ENCODE data around the gene RAB8B. TPM values are rescaled to one million over a fixed set of nuclear protein-coding genes. Genes with fewer than 3 reads are reported as not detected.

RAB8B gene
- total RNA-seq, 4 donors from 2014 or later: 47.6 to 179 (median 67.1) TPM

DNA sequence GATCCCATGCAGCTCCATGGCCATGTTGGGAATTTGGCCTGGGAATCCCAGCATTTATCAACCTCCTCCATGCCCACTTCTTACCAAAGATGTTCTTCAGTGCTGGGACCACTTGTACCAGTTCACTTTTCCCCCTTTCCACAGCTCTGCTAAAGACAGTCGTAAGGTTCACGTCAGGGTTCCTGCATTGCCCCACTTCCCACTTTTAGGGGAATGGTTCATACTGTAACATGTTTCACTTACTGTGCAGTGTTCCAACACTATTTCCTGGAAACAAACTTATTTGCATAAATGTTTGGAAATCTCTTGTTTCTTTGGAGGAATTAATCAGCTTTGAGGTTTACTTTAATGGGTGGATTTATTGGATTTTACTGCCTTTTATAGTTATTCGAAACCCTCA is 105.0 kb downstream of the RAB8B start:
- Histone ChIP-seq H3K4me1 (no peaks in the 10 kb centered on the region), H3K9me3 (no peaks in the 10 kb centered on the region), H3K36me3 (no peaks in the 10 kb centered on the region), H3K4me3 (no peak overlapping the region), H3K27me3 (no peaks in the 10 kb centered on the region), H3K27ac (no peak overlapping the region)
- no peak for TF ChIP-seq POLR2A (IDR thresholded peaks at IDR 0.05)
- TF ChIP-seq, protein P1, sequence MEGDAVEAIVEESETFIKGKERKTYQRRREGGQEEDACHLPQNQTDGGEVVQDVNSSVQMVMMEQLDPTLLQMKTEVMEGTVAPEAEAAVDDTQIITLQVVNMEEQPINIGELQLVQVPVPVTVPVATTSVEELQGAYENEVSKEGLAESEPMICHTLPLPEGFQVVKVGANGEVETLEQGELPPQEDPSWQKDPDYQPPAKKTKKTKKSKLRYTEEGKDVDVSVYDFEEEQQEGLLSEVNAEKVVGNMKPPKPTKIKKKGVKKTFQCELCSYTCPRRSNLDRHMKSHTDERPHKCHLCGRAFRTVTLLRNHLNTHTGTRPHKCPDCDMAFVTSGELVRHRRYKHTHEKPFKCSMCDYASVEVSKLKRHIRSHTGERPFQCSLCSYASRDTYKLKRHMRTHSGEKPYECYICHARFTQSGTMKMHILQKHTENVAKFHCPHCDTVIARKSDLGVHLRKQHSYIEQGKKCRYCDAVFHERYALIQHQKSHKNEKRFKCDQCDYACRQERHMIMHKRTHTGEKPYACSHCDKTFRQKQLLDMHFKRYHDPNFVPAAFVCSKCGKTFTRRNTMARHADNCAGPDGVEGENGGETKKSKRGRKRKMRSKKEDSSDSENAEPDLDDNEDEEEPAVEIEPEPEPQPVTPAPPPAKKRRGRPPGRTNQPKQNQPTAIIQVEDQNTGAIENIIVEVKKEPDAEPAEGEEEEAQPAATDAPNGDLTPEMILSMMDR (IDR thresholded peaks at IDR 0.05): no peak
- no peak for DNase-seq
- intact Hi-C loops (cut with DNase I; ENCODE audit: low total_unique reads): no loop called here

DNA sequence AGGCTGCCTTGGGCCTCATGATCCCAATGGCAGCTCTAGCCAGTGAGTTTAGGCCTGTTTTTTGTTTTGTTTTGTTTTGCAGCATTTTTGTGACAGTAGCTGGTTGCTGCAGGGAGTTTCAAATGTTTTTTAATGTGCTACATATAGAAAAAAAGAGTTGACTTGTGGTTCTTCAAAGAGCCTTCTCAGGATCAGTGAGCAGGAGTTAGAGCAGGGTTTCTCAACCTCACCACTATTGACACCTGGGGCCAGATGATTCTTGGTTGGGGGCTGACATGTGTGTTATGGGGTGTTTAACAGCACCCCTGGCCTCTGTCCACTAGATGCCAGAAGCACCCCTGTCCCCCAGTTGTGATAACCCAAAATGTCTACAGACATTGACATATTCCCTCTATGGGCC is 105.9 kb downstream of the RAB8B start:
- Histone ChIP-seq H3K27me3 (no peaks in the 10 kb centered on the region), H3K27ac (no peak overlapping the region), H3K4me1 (no peaks in the 10 kb centered on the region), H3K36me3 (no peaks in the 10 kb centered on the region), H3K9me3 (no peaks in the 10 kb centered on the region), H3K4me3 (no peak overlapping the region)
- intact Hi-C loops (cut with DNase I; ENCODE audit: low total_unique reads): no loop called here
- TF ChIP-seq, protein P1 (IDR thresholded peaks at IDR 0.05): no peak
- TF ChIP-seq POLR2A (IDR thresholded peaks at IDR 0.05): no peak
- DNase-seq: no peak

DNA sequence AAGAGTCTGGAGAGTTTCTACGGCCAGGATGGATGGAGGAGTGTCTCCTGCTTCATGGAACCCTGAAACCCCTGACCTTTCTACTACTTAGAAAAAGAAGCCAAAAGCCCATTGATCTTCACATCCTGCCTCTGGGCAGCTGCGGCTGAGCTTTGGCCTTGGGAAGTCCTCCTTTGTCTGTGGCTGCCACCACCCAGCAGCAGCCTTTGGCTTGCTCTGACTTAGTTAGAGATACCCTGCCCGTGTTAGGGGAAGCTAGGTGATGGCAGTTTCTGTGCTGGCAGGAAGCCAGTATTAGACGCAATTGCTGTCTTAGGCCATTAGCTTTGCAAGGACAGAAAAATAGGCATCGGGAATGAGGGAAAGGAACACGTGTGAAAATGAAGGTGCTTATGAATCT is 106.8 kb downstream of the RAB8B start:
- Histone ChIP-seq H3K4me3 (no peak overlapping the region), H3K9me3 (no peaks in the 10 kb centered on the region), H3K27ac (no peak overlapping the region), H3K36me3 (no peaks in the 10 kb centered on the region), H3K4me1 (no peaks in the 10 kb centered on the region), H3K27me3 (no peaks in the 10 kb centered on the region)
- intact Hi-C loops (cut with DNase I; ENCODE audit: low total_unique reads): no loop called here
- TF ChIP-seq, protein P1 (IDR thresholded peaks at IDR 0.05): no peak
- TF ChIP-seq POLR2A (IDR thresholded peaks at IDR 0.05): no peak
- no peak for DNase-seq

DNA sequence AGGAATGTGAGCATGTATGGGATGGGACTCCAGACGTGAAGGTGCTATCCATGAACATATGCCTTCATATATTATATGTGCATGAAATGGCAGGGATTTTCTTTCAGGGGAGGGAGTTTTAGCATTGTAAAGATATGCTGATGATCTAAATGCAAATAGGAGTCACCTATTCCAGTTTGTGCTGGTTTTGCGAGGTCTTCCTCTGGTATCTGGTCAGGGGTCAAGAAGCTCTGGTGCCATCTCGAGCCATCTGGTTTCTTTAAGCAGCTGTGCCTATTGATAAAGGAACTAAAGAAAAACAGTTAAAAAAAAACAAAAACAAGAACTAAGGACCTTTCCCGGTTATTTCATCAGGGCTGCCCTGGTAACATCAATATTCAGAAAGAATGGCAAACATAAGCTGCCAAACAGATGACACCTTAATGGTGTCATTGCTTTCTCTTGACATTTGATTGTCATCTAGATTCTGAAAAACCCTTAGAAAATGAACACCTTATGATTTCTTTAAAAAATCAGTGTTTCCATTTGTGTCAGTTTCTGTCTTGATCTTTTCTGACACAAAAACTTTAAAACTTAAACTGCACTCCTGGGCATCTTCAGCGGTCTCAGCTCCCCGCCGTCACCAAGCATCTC is 110.7 kb downstream of the RAB8B start:
- Histone ChIP-seq H3K9me3 (no peaks in the 10 kb centered on the region), H3K4me3 (no peak overlapping the region), H3K27ac (no peak overlapping the region), H3K4me1 (no peaks in the 10 kb centered on the region), H3K27me3 (no peaks in the 10 kb centered on the region), H3K36me3 (no peaks in the 10 kb centered on the region)
- TF ChIP-seq POLR2A (IDR thresholded peaks at IDR 0.05): no peak
- TF ChIP-seq, protein P1 (IDR thresholded peaks at IDR 0.05): no peak
- no peak for DNase-seq
- intact Hi-C loops (cut with DNase I; ENCODE audit: low total_unique reads): no loop called here

DNA sequence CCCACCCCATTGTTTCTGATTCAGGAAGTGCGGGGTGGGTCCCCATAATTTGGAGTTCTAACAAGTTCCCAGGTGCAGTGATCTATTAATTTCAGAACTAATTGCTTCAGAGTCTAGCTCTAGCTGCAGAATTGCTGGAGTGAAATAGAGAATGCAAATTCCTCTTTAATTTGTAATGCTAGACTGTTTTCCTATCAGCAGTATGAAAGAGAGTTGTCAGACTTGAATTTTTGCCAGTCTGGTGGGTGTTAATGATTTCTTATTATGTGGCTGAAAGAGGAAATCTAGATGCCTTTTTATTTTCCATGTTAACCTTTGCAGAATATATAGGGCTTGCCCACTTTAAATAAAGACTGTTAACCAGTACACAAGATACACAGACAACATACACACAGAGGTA is 111.7 kb downstream of the RAB8B start:
- TF ChIP-seq POLR2A (IDR thresholded peaks at IDR 0.05): no peak
- TF ChIP-seq, protein P1 (IDR thresholded peaks at IDR 0.05): no peak
- Histone ChIP-seq H3K27ac (no peak overlapping the region), H3K4me1 (no peaks in the 10 kb centered on the region), H3K4me3 (no peak overlapping the region), H3K27me3 (no peaks in the 10 kb centered on the region), H3K36me3 (no peaks in the 10 kb centered on the region), H3K9me3 (no peaks in the 10 kb centered on the region)
- no peak for DNase-seq
- intact Hi-C loops (cut with DNase I; ENCODE audit: low total_unique reads): no loop called here
